ENCODE measurements around the gene CDK8.

DNA sequence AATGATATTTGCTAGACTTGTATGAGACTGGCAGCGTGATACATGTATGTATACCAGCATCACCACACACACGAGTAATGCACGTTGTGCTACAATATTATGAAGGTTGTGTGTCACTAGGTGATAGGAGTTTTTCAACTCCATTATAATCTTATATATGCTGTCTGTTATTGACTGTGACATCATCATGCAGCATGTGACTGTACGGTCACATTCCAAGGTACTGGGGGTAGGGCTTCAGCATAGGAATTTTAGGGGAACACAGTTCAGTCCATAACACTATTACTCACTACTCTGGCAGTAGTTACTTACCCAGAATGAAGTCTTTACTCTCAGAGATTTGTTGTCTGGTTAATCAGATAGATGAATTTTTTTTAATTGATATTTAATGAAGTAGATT, 91.1 kb downstream of the CDK8 start:
- TF ChIP-seq, protein P1, sequence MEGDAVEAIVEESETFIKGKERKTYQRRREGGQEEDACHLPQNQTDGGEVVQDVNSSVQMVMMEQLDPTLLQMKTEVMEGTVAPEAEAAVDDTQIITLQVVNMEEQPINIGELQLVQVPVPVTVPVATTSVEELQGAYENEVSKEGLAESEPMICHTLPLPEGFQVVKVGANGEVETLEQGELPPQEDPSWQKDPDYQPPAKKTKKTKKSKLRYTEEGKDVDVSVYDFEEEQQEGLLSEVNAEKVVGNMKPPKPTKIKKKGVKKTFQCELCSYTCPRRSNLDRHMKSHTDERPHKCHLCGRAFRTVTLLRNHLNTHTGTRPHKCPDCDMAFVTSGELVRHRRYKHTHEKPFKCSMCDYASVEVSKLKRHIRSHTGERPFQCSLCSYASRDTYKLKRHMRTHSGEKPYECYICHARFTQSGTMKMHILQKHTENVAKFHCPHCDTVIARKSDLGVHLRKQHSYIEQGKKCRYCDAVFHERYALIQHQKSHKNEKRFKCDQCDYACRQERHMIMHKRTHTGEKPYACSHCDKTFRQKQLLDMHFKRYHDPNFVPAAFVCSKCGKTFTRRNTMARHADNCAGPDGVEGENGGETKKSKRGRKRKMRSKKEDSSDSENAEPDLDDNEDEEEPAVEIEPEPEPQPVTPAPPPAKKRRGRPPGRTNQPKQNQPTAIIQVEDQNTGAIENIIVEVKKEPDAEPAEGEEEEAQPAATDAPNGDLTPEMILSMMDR (IDR thresholded peaks at IDR 0.05 in 4 of 5, conservative IDR thresholded peaks at IDR 0.05 in 1 of 5), result no peak
- TF ChIP-seq POLR2A (IDR thresholded peaks at IDR 0.05), result no peak
